BLaER1 treated with 17β-estradiol and CSF1 and Interleukin-3, amounts not matched to agents 10 nM and 100 nM (cell line): ENCODE measurements around the gene CENPP.
A peak's percentile ranks its signal among the peaks of the same experiment; 100 is the strongest.

ENCODE experiments used
- H3K27ac ChIP-seq, 11 experiments: shearing (Covaris generic); formaldehyde crosslinking; 2 replicates each; pipeline ENCODE4 v1.8.1; 2022
- H3K27me3 ChIP-seq, 11 experiments: shearing (Covaris generic); formaldehyde crosslinking; 2 replicates each; pipeline ENCODE4 v1.8.1; 2022
- H3K36me3 ChIP-seq, 11 experiments: shearing (Covaris generic); formaldehyde crosslinking; 2 replicates each; pipeline ENCODE4 v1.8.1; 2022
- H3K4me1 ChIP-seq, 10 experiments: shearing (Covaris generic); formaldehyde crosslinking; 2 replicates each; pipeline ENCODE4 v1.8.1; 2022
- H3K4me2 ChIP-seq, 11 experiments: shearing (Covaris generic); formaldehyde crosslinking; 2 replicates each; pipeline ENCODE4 v1.8.1; 2022
- H3K4me3 ChIP-seq, 10 experiments: shearing (Covaris generic); formaldehyde crosslinking; 2 replicates each; pipeline ENCODE4 v1.8.1; 2022
- H3K9ac ChIP-seq, 11 experiments: shearing (Covaris generic); formaldehyde crosslinking; 2 replicates each; pipeline ENCODE4 v1.8.1; 2022
- H3K9me3 ChIP-seq, 11 experiments: shearing (Covaris generic); formaldehyde crosslinking; replicated peaks in 1 of 11; 2 replicates each; pipeline ENCODE4 v1.8.1; 2022
- H4K20me1 ChIP-seq, 11 experiments: shearing (Covaris generic); formaldehyde crosslinking; 2 replicates each; pipeline ENCODE4 v1.8.1; 2022
- Cebpa-rat ChIP-seq, 11 experiments: shearing (Covaris generic); IDR thresholded peaks; 2 replicates each; pipeline ENCODE4 v1.8.1; 2022

CENPP gene

DNA sequence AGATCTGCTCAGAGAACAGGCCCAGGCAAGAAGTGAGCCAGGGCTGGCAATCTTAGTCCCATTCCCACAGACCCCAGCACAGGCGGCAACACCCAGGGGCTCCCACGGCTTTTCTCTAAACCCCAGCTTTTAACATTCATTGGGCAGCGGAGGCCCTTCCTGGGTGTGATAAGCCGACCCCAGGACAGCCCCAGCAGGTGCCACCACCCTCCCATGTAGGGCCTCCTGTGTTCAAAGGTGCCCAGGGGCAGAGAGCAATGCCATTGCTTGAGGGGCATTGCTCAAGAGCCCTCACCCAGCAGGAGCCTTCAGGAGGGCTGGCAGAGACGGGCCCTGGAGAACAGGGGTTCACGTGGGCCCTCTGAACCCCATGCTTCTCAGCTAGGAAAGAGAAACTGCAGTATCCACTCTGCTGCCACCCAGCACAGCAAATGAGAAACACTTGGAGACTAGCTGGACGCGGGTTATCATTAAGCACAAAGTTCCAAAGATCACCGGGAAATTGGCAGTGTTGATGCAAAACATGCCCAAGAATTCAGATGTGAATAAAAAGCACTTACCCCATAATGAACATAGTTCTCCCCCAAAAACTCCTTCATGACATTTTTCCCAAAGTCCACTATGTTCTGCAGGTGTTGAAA lies 330.3 kb downstream of the CENPP start:
- TF ChIP-seq Cebpa-rat (IDR thresholded peaks at IDR 0.05) = no peak
- H4K20me1 ChIP-seq = peaks cover 21 to 85% (median 43%) of the 10 kb centered on the region in 11 experiments; a peak in 20 of 22 replicates
- H3K9ac ChIP-seq = peak overlapping the region in 3 of 11 experiments; percentile 26 to 50 (median 38); a peak in 3 of 22 replicates
- peaks cover 22 to 74% (median 50%) of the 10 kb centered on the region in 10 experiments for H3K4me1 ChIP-seq
- H3K4me3 ChIP-seq = no peak overlapping the region
- H3K27me3 ChIP-seq = no peaks in the 10 kb centered on the region
- H3K4me2 ChIP-seq = peak overlapping the region; percentile 15 to 90 (median 79); a peak in 17 of 22 replicates
- H3K9me3 ChIP-seq = no peaks in the 10 kb centered on the region
- H3K27ac ChIP-seq = peak overlapping the region in 9 of 11 experiments; percentile 10 to 86 (median 67); a peak in 9 of 22 replicates
- H3K36me3 ChIP-seq = peaks cover 48 to 94% (median 82%) of the 10 kb centered on the region in 11 experiments

DNA sequence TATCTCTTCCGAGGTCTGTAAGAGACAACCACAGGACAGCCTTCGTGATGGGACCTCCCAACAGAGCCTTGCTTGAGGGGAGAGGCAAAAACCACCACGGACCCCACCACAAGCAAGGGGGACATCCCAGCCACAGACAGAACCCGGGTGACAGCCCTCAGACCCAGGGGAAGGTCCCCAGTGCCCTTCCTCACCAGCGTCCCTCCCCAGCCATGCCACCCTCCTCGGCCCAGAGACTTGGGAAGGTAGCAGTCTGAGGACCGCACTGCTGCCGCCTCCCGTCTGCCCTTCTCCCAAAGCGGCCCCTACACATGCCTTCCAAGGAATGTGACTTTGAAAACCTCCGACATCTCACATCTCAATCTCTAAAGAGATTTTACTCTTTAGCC lies 330.8 kb downstream of the CENPP start:
- H3K4me1 ChIP-seq = peaks cover 25 to 74% (median 55%) of the 10 kb centered on the region in 10 experiments
- peak overlapping the region in 4 of 11 experiments; percentile 21 to 82 (median 60); a peak in 4 of 22 replicates for H3K27ac ChIP-seq
- no peak for TF ChIP-seq Cebpa-rat (IDR thresholded peaks at IDR 0.05)
- peaks cover 43 to 90% (median 77%) of the 10 kb centered on the region in 11 experiments for H3K36me3 ChIP-seq
- no peaks in the 10 kb centered on the region for H3K27me3 ChIP-seq
- peak overlapping the region in 2 of 11 experiments; percentile 29 to 37; a peak in 1 of 22 replicates for H3K9ac ChIP-seq
- H3K9me3 ChIP-seq = no peaks in the 10 kb centered on the region
- peaks cover 26 to 90% (median 48%) of the 10 kb centered on the region in 11 experiments; a peak in 20 of 22 replicates for H4K20me1 ChIP-seq
- H3K4me3 ChIP-seq = no peak overlapping the region
- peak overlapping the region in 1 of 11 experiments; percentile 87; a peak in 2 of 22 replicates for H3K4me2 ChIP-seq

DNA sequence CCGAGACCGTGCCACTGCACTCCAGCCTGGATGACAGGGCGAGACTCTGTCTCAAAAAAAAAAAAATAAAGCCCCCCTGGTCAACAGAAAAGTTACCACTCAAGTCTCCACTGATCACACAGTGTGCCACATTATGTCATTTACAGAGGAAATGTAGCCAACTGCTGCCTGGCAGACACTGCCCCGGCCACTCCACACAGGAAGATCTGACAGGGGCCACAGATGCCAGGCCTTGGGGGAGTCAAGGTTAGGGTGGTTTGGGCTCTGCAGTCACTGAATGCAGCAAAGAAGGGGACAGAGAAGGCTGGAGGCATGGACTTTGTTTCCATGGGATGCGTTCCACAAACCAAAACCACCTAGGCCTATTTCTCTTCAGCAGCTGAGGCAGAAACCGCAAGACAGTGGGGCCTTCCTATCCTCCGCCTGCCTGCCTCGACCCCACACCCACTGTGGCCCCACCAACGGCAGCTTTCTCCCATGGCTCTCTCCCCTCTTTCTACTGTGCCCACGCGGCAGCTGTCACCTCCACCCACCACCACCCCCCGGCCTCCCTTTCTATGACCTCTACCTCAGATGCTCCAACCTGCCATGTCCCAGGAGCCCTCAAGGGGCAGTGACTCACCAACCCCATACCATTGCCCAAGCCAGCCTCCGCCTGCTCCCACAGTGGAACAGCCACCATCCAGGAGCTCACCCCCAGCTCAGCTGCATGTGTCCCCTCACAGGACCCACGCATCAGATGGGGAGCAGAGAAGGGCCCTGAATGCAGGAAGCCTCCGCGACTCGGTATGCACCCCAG lies 331.7 kb downstream of the CENPP start:
- Histone ChIP-seq H3K4me3 (no peak overlapping the region), H3K9ac (no peak overlapping the region)

GRCh38 chr9:92658176-92658575 lies 332.4 kb downstream of the CENPP start:
- Histone ChIP-seq H3K27ac (0 out of 22 replicates have a peak overlapping the region, but pooled peaks of 1 of the 11 experiments have one; percentile 7), H3K36me3 (peaks cover 48 to 92% (median 75%) of the 10 kb centered on the region in 11 experiments), H4K20me1 (peaks cover 32 to 99% (median 64%) of the 10 kb centered on the region in 11 experiments; a peak in 20 of 22 replicates), H3K27me3 (no peaks in the 10 kb centered on the region), H3K4me1 (peaks cover 27 to 75% (median 58%) of the 10 kb centered on the region in 10 experiments), H3K4me2 (peak overlapping the region in 2 of 11 experiments; percentile 8 to 12; a peak in 3 of 22 replicates), H3K9me3 (no peaks in the 10 kb centered on the region), H3K9ac (no peak overlapping the region), H3K4me3 (no peak overlapping the region)
- no peak for TF ChIP-seq Cebpa-rat (IDR thresholded peaks at IDR 0.05)

More for the DNA sequence above, 331.7 kb downstream of the CENPP start:
- Histone ChIP-seq H3K4me1 (peaks cover 27 to 78% (median 60%) of the 10 kb centered on the region in 10 experiments), H3K36me3 (peaks cover 42 to 92% (median 75%) of the 10 kb centered on the region in 11 experiments), H3K4me2 (peak overlapping the region in 4 of 11 experiments; percentile 8 to 12 (median 11); a peak in 3 of 22 replicates), H4K20me1 (peaks cover 32 to 99% (median 58%) of the 10 kb centered on the region in 11 experiments; a peak in 20 of 22 replicates), H3K27me3 (no peaks in the 10 kb centered on the region), H3K27ac (peak overlapping the region in 2 of 11 experiments; percentile 7 to 24; a peak in 1 of 22 replicates), H3K9me3 (no peaks in the 10 kb centered on the region)
- no peak for TF ChIP-seq Cebpa-rat (IDR thresholded peaks at IDR 0.05)

DNA sequence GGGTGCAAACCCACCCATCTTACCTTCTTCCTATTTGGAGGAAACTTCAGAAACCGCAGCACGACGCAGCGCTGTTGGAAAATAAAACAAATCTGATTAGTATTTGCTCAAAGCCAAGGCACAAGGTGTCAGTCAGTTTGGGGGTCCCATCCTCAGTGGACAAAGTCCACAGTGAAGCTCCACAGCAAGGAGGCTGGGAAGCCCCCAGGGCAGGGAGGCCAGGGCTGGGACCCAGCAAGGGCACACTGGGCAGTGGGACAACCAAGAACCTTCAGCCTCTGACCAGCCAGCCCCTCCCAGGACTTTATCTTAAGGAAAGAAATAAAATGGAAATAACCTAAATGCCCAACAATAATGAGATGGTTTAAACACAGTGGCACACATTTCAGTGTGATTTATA lies 332.9 kb downstream of the CENPP start:
- Histone ChIP-seq H4K20me1 (peaks cover 35 to 100% (median 69%) of the 10 kb centered on the region in 11 experiments; a peak in 20 of 22 replicates), H3K4me3 (no peak overlapping the region), H3K27me3 (no peaks in the 10 kb centered on the region), H3K9me3 (no peaks in the 10 kb centered on the region), H3K9ac (no peak overlapping the region), H3K27ac (no peak overlapping the region), H3K4me1 (peaks cover 28 to 75% (median 56%) of the 10 kb centered on the region in 10 experiments), H3K4me2 (no peak overlapping the region), H3K36me3 (peaks cover 48 to 92% (median 75%) of the 10 kb centered on the region in 11 experiments)
- no peak for TF ChIP-seq Cebpa-rat (IDR thresholded peaks at IDR 0.05)

DNA sequence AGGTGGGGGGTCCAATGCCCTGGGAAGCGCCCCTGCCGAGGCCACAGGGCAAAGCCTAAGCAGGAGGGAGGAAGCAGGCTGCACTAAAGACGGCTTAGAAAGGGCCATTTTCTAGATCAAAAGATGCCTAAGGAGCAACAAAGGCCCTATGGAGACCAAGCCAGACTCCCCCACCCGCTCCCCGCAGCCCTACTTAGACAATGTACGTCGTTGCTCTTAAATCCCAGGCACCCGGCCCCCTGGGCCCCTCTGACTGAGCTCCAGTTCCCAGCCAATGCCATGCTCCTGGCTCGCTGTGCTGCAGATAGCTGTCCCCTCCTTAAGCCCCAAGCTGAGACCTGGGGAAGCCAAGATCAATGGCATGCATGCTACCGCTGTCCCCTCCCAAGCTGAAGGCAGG lies 333.8 kb downstream of the CENPP start:
- H3K27me3 ChIP-seq = no peaks in the 10 kb centered on the region
- no peak overlapping the region for H3K4me2 ChIP-seq
- no peak overlapping the region for H3K9ac ChIP-seq
- H3K36me3 ChIP-seq = peaks cover 52 to 92% (median 76%) of the 10 kb centered on the region in 11 experiments
- H3K27ac ChIP-seq = no peak overlapping the region
- H4K20me1 ChIP-seq = peaks cover 45 to 100% (median 72%) of the 10 kb centered on the region in 11 experiments; a peak in 21 of 22 replicates
- H3K4me1 ChIP-seq = peaks cover 30 to 75% (median 56%) of the 10 kb centered on the region in 10 experiments
- H3K4me3 ChIP-seq = no peak overlapping the region
- H3K9me3 ChIP-seq = no peaks in the 10 kb centered on the region
- TF ChIP-seq Cebpa-rat (IDR thresholded peaks at IDR 0.05) = no peak

GRCh38 chr9:92660266-92660665 lies 334.5 kb downstream of the CENPP start:
- Histone ChIP-seq H3K4me3 (no peak overlapping the region), H3K36me3 (peaks cover 51 to 90% (median 70%) of the 10 kb centered on the region in 11 experiments), H3K27ac (no peak overlapping the region), H3K4me2 (no peak overlapping the region), H3K9ac (no peak overlapping the region), H3K27me3 (no peaks in the 10 kb centered on the region), H3K4me1 (peaks cover 30 to 75% (median 56%) of the 10 kb centered on the region in 10 experiments), H4K20me1 (peaks cover 51 to 100% (median 74%) of the 10 kb centered on the region in 11 experiments), H3K9me3 (no peaks in the 10 kb centered on the region)
- TF ChIP-seq Cebpa-rat (IDR thresholded peaks at IDR 0.05) = no peak

DNA sequence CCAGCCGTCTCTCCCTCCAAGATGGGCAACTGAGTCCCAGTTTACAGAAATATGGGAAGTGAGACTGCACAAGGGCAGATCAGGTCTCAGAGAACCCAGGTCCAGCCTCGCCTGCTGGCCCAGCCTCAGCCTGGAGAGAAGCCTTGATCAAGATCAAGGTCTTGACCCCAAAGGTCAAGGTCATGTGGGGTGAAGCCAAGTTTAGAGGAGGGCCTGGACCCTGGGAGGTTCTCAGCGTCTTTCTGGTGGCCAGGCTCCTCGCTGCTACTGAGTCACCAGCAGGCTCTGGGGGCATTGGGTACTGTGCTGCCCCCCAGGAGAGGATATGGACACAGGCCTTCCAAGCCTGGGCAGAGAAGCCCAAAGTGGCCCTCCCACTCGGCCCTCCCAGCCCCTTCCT lies 335.4 kb downstream of the CENPP start:
- Histone ChIP-seq H3K9ac (no peak overlapping the region), H3K9me3 (no peaks in the 10 kb centered on the region), H3K36me3 (peaks cover 47 to 87% (median 66%) of the 10 kb centered on the region in 11 experiments), H3K4me3 (no peak overlapping the region), H4K20me1 (peaks cover 56 to 99% (median 79%) of the 10 kb centered on the region in 11 experiments), H3K27me3 (no peaks in the 10 kb centered on the region), H3K27ac (peak overlapping the region in 2 of 11 experiments; percentile 13 to 32; a peak in 2 of 22 replicates), H3K4me1 (peaks cover 28 to 75% (median 51%) of the 10 kb centered on the region in 10 experiments), H3K4me2 (peak overlapping the region in 4 of 11 experiments; percentile 0 to 35 (median 28); a peak in 5 of 22 replicates)
- TF ChIP-seq Cebpa-rat (IDR thresholded peaks at IDR 0.05) = no peak
